MG63 (cell line): ENCODE data around the gene LTBP1. TPM values are rescaled to one million over a fixed set of nuclear protein-coding genes. Genes with fewer than 3 reads are reported as not detected.

Experiments used
- DNase-seq: peaks from one replicate; pipeline ENCODE4 v3.0.0-alpha.2; 2020
- H3K27me3 ChIP-seq: fragments of 250-450 bp; sonication (Bioruptor Pico); 2 replicates; pipeline ENCODE4 v1.5.1; 2020; ENCODE audit warnings: mild to moderate bottlenecking, moderate library complexity
- H3K36me3 ChIP-seq: fragments of 250-450 bp; sonication (Bioruptor Pico); 2 replicates; pipeline ENCODE4 v1.5.1; 2020; ENCODE audit warnings: mild to moderate bottlenecking, moderate library complexity
- H3K4me3 ChIP-seq: fragments of 250-450 bp; sonication (Bioruptor Pico); 2 replicates; pipeline ENCODE4 v1.5.1; 2020; ENCODE audit warnings: mild to moderate bottlenecking, moderate library complexity
- H3K9me3 ChIP-seq: fragments of 250-450 bp; sonication (Bioruptor Pico); 2 replicates; pipeline ENCODE4 v1.5.1; 2020; ENCODE audit warnings: mild to moderate bottlenecking, moderate library complexity
- total RNA-seq: library from RNA; depleted of rRNA; stranded (reverse); fragments of >200 nt; shearing (Covaris generic); gene quantifications from 2 replicates; pipeline ENCODE4 v1.2.3, GENCODE V29; 2014; ENCODE audit warnings: low replicate concordance

LTBP1 gene
- total RNA-seq, 1 experiment from 2014 or later, result 95.7 TPM

- Histone ChIP-seq H3K4me3 (no peak overlapping the region), H3K27me3 (no peaks in the 10 kb centered on the region), H3K36me3 (peaks cover 10% of the 10 kb centered on the region), H3K9me3 (0 out of 2 replicates have a peak, but pooled peaks cover 3% of the 10 kb centered on the region)
- DNase-seq, result no peak
Measured at GRCh38 chr2:33265584-33266338, 319.0 kb downstream of the LTBP1 start.

DNA sequence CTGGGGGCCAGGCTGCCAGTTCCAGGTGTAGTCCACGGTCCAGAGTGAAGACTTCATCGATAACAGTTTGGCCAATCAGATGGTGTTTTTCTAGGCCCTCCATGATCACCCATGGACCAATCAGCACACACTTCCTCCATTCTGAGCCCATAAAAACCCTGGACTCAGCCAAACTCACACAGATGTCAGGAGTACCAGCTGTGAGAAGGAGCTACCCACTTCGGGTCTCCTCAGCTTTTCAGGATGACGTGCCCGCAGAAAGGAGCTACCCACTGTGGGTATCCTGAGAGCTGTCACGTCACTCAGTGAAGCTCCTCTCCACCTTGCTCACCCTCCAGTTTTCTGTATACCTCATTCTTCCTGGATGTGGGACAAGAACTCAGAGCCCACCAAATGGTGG lies 319.7 kb downstream of the LTBP1 start:
- Histone ChIP-seq H3K9me3 (0 out of 2 replicates have a peak, but pooled peaks cover 3% of the 10 kb centered on the region), H3K27me3 (no peaks in the 10 kb centered on the region), H3K36me3 (peaks cover 10% of the 10 kb centered on the region), H3K4me3 (no peak overlapping the region)
- DNase-seq, result no peak

GRCh38 chr2:33267043-33267442 lies 320.3 kb downstream of the LTBP1 start:
- H3K9me3 ChIP-seq, result 0 out of 2 replicates have a peak, but pooled peaks cover 3% of the 10 kb centered on the region
- no peak for DNase-seq
- no peak overlapping the region for H3K4me3 ChIP-seq
- H3K27me3 ChIP-seq, result no peaks in the 10 kb centered on the region
- peaks cover 10% of the 10 kb centered on the region for H3K36me3 ChIP-seq

- DNase-seq, result no peak
- Histone ChIP-seq H3K4me3 (no peak overlapping the region), H3K9me3 (0 out of 2 replicates have a peak, but pooled peaks cover 3% of the 10 kb centered on the region), H3K36me3 (peaks cover 10% of the 10 kb centered on the region), H3K27me3 (no peaks in the 10 kb centered on the region)
Measured at GRCh38 chr2:33267756-33268155, 321.0 kb downstream of the LTBP1 start.

GRCh38 chr2:33268246-33268831 lies 321.6 kb downstream of the LTBP1 start:
- no peak for DNase-seq
- Histone ChIP-seq H3K36me3 (peaks cover 10% of the 10 kb centered on the region), H3K9me3 (0 out of 2 replicates have a peak, but pooled peaks cover 3% of the 10 kb centered on the region), H3K4me3 (no peak overlapping the region), H3K27me3 (no peaks in the 10 kb centered on the region)

DNA sequence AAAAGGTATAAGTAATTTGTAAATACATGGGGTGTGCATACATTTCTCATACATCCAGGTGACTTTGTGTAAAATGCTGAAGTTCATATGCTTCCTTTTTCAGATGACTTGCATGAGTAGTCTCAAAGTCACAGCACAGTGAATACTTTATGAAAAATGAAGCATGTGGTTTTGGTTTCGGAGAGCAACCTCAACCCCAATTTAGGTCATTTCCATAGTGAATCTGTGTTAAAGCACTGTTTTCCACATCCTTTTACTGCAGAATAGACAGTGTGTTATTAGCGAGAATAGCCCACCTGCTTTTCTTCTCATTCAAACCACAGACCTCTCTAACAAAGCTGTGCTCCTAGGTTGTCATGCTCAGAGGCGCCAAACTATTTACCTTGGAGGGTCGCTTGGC lies 325.2 kb downstream of the LTBP1 start:
- Histone ChIP-seq H3K27me3 (no peaks in the 10 kb centered on the region), H3K36me3 (peaks cover 15% of the 10 kb centered on the region), H3K9me3 (no peaks in the 10 kb centered on the region), H3K4me3 (no peak overlapping the region)
- DNase-seq, result no peak

- H3K36me3 ChIP-seq, result peaks cover 15% of the 10 kb centered on the region
- H3K9me3 ChIP-seq, result no peaks in the 10 kb centered on the region
- no peak overlapping the region for H3K4me3 ChIP-seq
- no peaks in the 10 kb centered on the region for H3K27me3 ChIP-seq
- DNase-seq, result no peak
Measured at GRCh38 chr2:33273479-33273878, 326.7 kb downstream of the LTBP1 start.

DNA sequence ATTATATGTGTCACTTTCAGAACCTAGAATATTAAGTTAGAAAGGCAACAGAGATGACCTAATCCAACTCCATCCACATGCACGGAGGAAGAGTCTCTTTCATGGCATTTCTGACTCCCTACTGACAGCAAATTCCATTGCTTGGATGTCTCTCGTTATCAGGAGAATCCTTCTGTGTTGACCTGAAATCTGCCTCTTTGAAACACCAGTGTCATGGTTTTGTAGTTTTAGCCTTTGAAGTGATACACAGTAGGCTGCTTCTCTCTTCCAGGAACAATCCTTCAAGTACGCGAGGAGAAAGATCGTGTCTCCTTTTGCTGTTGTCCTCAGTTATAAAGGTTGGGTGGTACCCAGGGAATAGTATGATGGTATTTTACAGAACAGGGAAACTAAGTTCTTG lies 327.8 kb downstream of the LTBP1 start:
- H3K4me3 ChIP-seq, result no peak overlapping the region
- peaks cover 15% of the 10 kb centered on the region for H3K36me3 ChIP-seq
- H3K27me3 ChIP-seq, result no peaks in the 10 kb centered on the region
- no peaks in the 10 kb centered on the region for H3K9me3 ChIP-seq
- no peak for DNase-seq

DNA sequence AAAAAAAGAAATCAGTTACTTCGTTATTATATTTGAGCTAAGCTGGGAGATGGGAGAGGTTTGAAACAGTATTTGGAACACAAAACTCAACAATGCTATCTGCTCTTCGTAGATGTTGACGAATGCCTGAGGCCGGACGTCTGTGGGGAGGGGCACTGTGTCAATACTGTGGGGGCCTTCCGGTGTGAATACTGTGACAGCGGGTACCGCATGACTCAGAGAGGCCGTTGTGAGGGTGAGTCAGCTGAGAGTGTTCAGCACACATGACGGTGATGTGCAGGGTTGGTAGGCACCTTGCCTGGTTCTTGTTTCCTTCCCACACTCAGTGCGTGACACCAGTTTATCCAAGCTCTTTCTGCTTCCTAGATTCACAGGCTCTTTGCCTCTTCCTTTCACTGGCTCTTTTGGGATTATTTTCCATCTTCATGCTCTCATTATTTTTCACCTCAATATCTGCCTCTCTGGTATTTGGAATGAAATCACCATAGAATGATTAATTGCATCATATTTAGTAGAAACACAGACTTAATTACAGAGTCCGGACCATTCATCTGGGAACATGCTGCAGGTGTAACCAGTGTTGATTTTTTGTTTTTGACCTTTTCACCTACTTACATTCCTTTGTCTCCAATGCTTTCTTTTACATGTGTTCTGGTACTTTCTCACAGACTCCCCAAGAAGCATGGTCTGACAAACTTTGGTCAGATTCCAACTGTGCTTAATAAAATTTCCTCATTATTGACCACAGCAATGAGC lies 329.1 kb downstream of the LTBP1 start:
- peak; percentile 25 for DNase-seq
- no peaks in the 10 kb centered on the region for H3K9me3 ChIP-seq
- peaks cover 25% of the 10 kb centered on the region for H3K36me3 ChIP-seq
- H3K27me3 ChIP-seq, result no peaks in the 10 kb centered on the region
- H3K4me3 ChIP-seq, result no peak overlapping the region

GRCh38 chr2:33277002-33277426 lies 330.3 kb downstream of the LTBP1 start:
- no peak for DNase-seq
- H3K4me3 ChIP-seq, result no peak overlapping the region
- peaks cover 25% of the 10 kb centered on the region for H3K36me3 ChIP-seq
- H3K9me3 ChIP-seq, result no peaks in the 10 kb centered on the region
- H3K27me3 ChIP-seq, result no peaks in the 10 kb centered on the region

DNA sequence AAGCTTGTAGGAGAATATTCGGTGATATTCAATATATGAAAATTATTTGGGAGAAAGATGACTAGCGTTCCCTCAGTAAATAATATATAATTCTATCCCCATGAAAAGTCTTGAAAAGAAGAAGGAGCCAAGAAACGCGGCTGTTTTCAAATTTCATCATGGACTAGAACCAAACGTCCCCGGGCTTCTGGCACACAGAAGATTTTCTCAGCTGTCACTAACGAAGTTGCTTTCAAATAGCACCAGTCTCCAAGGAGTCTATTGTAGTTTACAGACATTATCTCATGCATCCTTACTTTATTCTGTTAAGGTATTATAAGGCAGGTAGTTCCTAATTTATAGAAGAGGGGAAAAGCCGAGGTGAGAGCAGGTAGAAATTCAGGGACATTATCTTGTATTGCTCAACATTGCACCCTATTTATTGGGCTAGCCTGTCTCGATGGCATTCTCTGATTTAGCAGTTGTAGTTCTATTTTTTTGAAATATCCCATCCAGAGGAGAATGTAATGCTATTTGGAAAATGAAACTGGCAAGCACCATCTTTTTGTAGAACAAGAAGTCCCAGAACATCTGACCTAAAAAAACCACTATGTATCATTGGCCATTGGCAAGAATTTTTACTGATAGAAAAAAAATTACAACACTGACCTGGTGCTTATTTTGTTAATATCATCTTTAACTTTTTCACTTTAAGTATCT lies 331.6 kb downstream of the LTBP1 start:
- DNase-seq, result no peak

DNA sequence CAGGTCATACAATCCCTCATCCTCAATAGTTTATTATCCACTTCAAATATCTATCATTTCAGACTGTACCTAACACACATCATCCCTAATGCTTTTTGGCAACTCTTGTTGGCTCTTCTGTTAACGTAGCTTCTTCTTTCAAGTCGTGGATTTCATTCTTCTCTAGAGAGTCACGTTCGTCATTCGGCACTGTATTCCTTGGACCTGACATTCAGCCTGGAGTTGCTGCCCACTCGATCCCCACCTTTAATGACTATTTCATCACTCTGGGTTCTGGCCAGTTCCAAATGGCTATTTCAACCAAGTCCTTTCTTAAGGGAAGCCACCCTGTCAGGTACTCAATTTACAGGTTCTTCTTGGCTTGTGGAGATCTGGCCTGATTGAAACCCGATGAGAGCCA lies 337.5 kb downstream of the LTBP1 start:
- Histone ChIP-seq H3K9me3 (no peaks in the 10 kb centered on the region), H3K27me3 (no peaks in the 10 kb centered on the region), H3K36me3 (peaks cover 12% of the 10 kb centered on the region), H3K4me3 (no peak overlapping the region)
- DNase-seq, result no peak

More for the DNA sequence above, 331.6 kb downstream of the LTBP1 start:
- no peak overlapping the region for H3K4me3 ChIP-seq
- no peaks in the 10 kb centered on the region for H3K27me3 ChIP-seq
- peaks cover 25% of the 10 kb centered on the region for H3K36me3 ChIP-seq
- H3K9me3 ChIP-seq, result no peaks in the 10 kb centered on the region

- H3K4me3 ChIP-seq, result no peak overlapping the region
- no peak for DNase-seq
- H3K27me3 ChIP-seq, result no peaks in the 10 kb centered on the region
- H3K36me3 ChIP-seq, result 0 out of 2 replicates have a peak, but pooled peaks cover 3% of the 10 kb centered on the region
- no peaks in the 10 kb centered on the region for H3K9me3 ChIP-seq
Measured at GRCh38 chr2:33287507-33288005, 340.8 kb downstream of the LTBP1 start.

DNA sequence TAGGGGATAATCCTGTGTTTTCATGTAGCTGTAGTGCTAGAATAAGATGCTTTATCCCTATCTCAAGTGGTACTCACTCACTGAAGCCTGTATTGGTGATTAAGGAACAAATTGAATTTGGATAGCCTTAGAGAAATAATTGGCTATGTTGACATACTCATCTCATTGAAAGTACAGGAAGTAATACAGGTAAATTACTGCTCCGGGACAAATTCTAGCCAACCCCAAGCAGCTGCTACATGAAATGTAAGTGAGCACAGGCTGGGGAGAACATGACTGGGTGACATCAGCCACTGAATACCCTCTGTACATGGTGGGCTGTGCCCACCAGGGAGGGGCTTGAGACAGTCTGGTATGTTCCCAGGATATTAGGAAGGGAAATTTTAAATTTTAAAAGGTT lies 341.3 kb downstream of the LTBP1 start:
- no peak for DNase-seq
- peaks cover 3% of the 10 kb centered on the region for H3K36me3 ChIP-seq

GRCh38 chr2:33289961-33290360 lies 343.2 kb downstream of the LTBP1 start:
- H3K4me3 ChIP-seq, result no peak overlapping the region
- DNase-seq, result no peak
- H3K9me3 ChIP-seq, result no peaks in the 10 kb centered on the region
- no peaks in the 10 kb centered on the region for H3K27me3 ChIP-seq
- peaks cover 7% of the 10 kb centered on the region for H3K36me3 ChIP-seq

More for the DNA sequence above, 341.3 kb downstream of the LTBP1 start:
- no peaks in the 10 kb centered on the region for H3K9me3 ChIP-seq
- H3K4me3 ChIP-seq, result no peak overlapping the region
- H3K27me3 ChIP-seq, result no peaks in the 10 kb centered on the region

DNA sequence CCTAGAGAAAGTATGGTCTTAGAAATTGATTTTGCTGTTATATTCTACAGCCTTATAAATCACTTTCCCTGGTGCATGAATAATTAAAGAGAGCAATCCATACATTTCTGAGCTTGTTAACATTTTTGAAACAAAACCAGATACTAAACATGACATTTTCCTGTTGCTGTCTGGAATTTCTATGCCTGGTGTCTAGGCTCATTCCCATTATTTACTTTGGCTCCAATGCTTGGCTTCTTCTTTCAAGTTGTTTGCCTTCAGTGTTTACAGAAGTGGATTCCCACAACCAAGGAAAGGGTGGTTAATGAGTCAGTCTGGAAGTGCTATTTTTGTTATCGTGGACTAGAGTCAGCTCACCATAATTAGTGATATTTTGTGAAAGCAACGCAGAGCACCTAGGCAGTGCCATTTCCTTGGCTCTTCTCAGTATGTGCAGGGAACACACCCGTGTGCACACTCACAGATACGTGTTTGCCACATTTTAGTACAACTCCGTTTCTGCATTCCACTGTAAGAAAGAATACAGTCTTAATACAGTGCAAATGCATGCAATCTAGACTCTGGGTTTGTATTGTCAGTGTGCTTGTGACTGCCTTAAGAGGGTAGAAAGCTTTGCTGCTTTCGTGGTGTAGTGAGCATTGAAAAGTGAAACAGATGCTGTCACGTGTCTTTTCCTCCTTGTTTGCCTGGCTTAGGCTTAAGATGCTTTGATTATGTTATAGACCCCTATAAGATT lies 344.7 kb downstream of the LTBP1 start:
- H3K4me3 ChIP-seq, result no peak overlapping the region; the same call in 1 of the 2 replicates

More for the DNA sequence above, 344.7 kb downstream of the LTBP1 start:
- H3K36me3 ChIP-seq, result peaks cover 13% of the 10 kb centered on the region
- peak; percentile 11 for DNase-seq
- H3K9me3 ChIP-seq, result no peaks in the 10 kb centered on the region
- no peaks in the 10 kb centered on the region for H3K27me3 ChIP-seq
